Measurements from ENCODE around the gene CAPN9. TPM values are rescaled to one million over a fixed set of nuclear protein-coding genes. Genes with fewer than 3 reads are reported as not detected.
"Not testable (repeated sequence)": the region's sequence is repeated elsewhere in the genome, so short reads cannot be mapped to it uniquely, and the experiment has no call there.

The CAPN9 gene
- total RNA-seq, 1 experiment from 2014 or later = 0.10 TPM

DNA sequence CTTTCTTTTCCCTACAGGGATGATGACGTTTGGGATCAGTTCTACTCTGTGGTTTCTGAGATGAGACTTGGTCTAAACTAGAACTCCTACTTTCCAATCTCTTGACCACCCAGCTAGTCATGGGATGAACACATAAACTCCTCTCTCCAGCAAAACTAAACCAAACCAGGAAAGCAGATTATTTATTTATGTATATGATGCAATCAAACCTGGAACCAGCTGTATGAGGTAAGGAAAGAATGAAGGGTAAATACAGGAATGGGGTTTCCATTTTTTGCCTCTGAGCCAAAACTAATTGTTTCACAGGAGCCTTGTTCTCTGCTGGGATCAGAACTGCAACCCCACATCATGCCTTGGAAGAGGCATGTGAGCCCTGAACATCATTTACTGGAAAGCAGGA, 29.9 kb upstream of the CAPN9 start:
- no peak for DNase-seq
- Histone ChIP-seq H3K36me3 (replicated peaks; ENCODE audit: control insufficient read depth, insufficient read depth, low read length) (no peaks in the 10 kb centered on the region), H3K27me3 (ENCODE audit: control insufficient read depth, insufficient read depth, low read length) (no peaks in the 10 kb centered on the region), H3K4me3 (ENCODE audit: insufficient read depth, low read depth, low read length) (no peak overlapping the region)

DNA sequence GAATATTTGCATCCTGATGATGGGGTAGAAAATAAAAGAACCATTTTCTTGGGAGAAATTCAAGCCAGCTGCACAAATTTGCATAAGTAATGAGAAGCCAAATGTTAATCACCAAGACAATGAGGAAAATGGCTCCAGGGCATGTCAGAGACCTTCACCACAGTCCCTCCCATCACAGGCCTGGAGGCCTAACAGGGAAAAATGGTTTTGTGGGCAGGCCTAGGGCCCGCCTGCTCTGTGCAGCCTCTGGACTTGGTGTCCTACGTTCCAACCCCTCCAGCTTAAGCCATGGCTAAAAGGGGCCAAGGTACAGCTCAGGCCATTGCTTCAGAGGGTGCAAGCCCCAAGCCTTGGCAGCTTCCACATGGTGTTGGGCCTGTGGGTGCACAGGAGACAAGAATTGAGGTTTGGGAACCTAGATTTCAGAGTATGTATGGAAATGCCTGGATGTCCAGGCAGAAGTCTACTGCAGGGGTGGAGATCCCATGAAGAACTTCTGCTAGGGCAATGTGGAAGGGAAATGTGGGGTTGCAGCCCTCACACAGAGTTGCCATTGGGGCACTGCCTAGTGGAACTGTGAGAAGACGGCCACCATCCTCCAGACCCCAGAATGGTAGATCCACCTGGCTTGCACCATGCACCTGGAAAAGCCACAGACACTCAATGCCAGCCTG, 25.2 kb upstream of the CAPN9 start:
- not testable (repeated sequence) for H3K36me3 ChIP-seq (replicated peaks; ENCODE audit: control insufficient read depth, insufficient read depth, low read length); H3K27me3 ChIP-seq (ENCODE audit: control insufficient read depth, insufficient read depth, low read length)

GRCh38 chr1:230725256-230726012, 21.8 kb upstream of the CAPN9 start:
- DNase-seq = no peak
- H3K4me3 ChIP-seq (ENCODE audit: insufficient read depth, low read depth, low read length) = no peak overlapping the region
- no peaks in the 10 kb centered on the region for H3K36me3 ChIP-seq (replicated peaks; ENCODE audit: control insufficient read depth, insufficient read depth, low read length)
- H3K27me3 ChIP-seq (ENCODE audit: control insufficient read depth, insufficient read depth, low read length) = no peaks in the 10 kb centered on the region

More for the DNA sequence above, 25.2 kb upstream of the CAPN9 start:
- not testable (repeated sequence) for DNase-seq; H3K4me3 ChIP-seq (ENCODE audit: insufficient read depth, low read depth, low read length)

DNA sequence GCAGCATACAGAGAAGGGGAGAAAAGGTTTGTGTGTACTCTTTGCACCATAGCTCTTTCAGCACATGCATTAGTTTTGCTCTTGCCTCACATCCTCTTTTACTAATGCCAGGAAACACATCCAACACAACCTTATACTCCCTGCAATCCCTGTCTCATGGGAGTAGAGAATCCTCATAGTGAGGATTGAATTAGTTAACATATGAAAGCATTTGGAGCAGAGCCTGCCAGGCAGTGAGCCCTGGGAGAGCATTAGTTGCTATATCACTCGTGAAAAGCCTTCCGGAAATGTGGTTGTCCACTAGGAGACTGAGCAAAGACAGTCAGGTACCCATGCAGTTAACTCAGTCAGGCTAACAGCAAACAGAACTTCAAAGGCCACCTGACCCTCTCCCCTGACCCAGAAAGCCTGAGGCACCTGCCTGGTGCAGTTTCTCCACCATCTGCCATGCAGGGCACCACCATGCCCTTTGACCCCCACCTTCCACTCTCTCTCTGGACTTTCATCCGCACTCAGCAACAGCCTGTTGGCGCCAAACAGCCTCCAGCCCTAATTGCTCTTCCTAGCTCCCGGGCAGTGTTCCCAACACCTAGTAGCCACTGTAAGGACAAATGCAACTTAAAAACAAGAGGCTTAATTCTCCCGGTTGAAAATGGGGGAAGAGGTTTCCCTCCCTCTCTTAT, 18.3 kb upstream of the CAPN9 start:
- DNase-seq = peak; percentile 41
- Histone ChIP-seq H3K27me3 (ENCODE audit: control insufficient read depth, insufficient read depth, low read length) (no peaks in the 10 kb centered on the region), H3K4me3 (ENCODE audit: insufficient read depth, low read depth, low read length) (no peak overlapping the region), H3K36me3 (replicated peaks; ENCODE audit: control insufficient read depth, insufficient read depth, low read length) (no peaks in the 10 kb centered on the region)

DNA sequence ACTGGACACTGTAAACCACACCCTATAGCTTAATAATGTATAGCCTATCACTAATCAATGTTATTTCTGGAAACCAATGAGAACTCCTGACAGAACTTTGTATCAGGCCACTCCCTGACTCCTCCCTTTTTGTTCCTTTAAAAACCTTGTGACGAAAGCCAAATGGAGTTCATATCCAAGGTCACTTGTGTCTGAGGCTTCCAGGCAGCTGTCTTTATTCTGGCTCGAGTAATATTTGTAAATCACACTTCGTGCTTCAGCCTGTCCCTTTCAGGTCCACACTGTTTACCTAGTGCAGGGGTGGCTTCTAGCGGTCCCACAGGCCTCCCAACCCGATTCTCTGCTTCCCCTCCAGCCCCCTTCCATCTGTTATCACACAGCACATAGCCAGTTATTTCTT, 16.2 kb upstream of the CAPN9 start:
- no peak overlapping the region for H3K4me3 ChIP-seq (ENCODE audit: insufficient read depth, low read depth, low read length)
- no peaks in the 10 kb centered on the region for H3K36me3 ChIP-seq (replicated peaks; ENCODE audit: control insufficient read depth, insufficient read depth, low read length)
- no peaks in the 10 kb centered on the region for H3K27me3 ChIP-seq (ENCODE audit: control insufficient read depth, insufficient read depth, low read length)
- no peak for DNase-seq

- DNase-seq = no peak
- Histone ChIP-seq H3K4me3 (ENCODE audit: insufficient read depth, low read depth, low read length) (no peak overlapping the region), H3K36me3 (replicated peaks; ENCODE audit: control insufficient read depth, insufficient read depth, low read length) (no peaks in the 10 kb centered on the region), H3K27me3 (ENCODE audit: control insufficient read depth, insufficient read depth, low read length) (peaks cover 2% of the 10 kb centered on the region; the same call in 1 of the 2 replicates)
Measured at GRCh38 chr1:230735447-230735846, 11.7 kb upstream of the CAPN9 start.

GRCh38 chr1:230737622-230738262, 9.4 kb upstream of the CAPN9 start:
- DNase-seq = no peak
- Histone ChIP-seq H3K36me3 (replicated peaks; ENCODE audit: control insufficient read depth, insufficient read depth, low read length) (no peaks in the 10 kb centered on the region), H3K4me3 (ENCODE audit: insufficient read depth, low read depth, low read length) (no peak overlapping the region), H3K27me3 (ENCODE audit: control insufficient read depth, insufficient read depth, low read length) (peaks cover 2% of the 10 kb centered on the region; the same call in 1 of the 2 replicates)

DNA sequence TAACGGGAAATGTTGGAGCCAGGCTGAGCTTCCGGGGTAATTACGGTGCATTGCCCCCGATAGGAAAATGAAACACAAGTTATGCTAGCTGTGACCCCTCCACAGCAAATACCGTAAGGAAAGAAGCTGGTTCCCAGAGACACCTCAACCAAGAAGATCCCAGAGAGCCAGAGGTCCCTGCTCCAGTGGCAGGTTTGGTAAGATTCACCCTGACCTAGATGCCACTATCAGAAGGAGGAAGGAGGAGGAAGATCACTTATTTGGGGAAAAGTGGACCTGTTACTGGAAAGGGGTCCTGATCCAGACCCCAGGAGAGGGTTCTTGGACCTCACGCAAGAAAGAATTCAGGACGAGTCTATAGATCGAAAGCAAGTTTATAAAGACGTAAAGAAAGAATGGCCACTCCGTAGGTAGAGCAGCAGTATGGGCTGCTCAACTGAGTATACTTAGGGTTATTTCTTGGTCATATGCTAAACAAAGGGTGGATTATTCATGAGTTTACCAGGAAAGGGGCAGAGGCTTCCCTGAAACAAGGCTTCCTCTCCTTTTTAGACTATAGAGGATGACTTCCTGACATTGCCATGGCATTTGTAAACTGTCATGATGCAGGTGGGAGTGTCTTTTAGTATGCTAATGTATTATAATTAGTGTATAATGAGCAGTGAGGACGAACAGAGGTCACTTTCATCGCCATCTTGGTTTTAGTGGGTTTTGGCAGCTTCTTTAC, 7.5 kb upstream of the CAPN9 start:
- Histone ChIP-seq H3K27me3 (ENCODE audit: control insufficient read depth, insufficient read depth, low read length) (peaks cover 2% of the 10 kb centered on the region; the same call in 1 of the 2 replicates), H3K4me3 (ENCODE audit: insufficient read depth, low read depth, low read length) (no peak overlapping the region), H3K36me3 (replicated peaks; ENCODE audit: control insufficient read depth, insufficient read depth, low read length) (no peaks in the 10 kb centered on the region)
- DNase-seq = no peak

DNA sequence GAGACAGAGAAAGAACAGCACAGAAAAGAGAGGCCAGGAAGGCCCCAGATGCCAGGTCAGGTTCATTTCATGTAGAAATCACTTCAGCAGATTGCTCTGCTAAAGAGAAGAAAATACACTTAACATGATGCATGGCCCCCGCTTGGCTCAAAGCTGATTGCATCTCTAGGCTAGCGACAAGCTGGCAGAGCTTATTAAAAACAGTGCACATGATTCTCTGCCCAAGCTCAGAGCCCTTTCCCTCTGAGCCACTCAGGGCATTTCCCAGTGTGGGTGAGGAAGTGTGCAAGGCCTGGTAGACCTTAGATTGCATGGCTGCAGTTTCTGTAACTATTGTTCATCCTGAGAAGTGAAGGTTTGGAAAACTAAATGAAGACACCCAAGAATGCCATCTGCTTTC, 3.3 kb upstream of the CAPN9 start:
- H3K36me3 ChIP-seq (replicated peaks; ENCODE audit: control insufficient read depth, insufficient read depth, low read length) = no peaks in the 10 kb centered on the region
- no peak for DNase-seq
- H3K4me3 ChIP-seq (ENCODE audit: insufficient read depth, low read depth, low read length) = no peak overlapping the region
- H3K27me3 ChIP-seq (ENCODE audit: control insufficient read depth, insufficient read depth, low read length) = no peaks in the 10 kb centered on the region

GRCh38 chr1:230744382-230744781, 2.8 kb upstream of the CAPN9 start:
- H3K27me3 ChIP-seq (ENCODE audit: control insufficient read depth, insufficient read depth, low read length) = no peaks in the 10 kb centered on the region
- no peaks in the 10 kb centered on the region for H3K36me3 ChIP-seq (replicated peaks; ENCODE audit: control insufficient read depth, insufficient read depth, low read length)
- no peak for DNase-seq
- H3K4me3 ChIP-seq (ENCODE audit: insufficient read depth, low read depth, low read length) = no peak overlapping the region

DNA sequence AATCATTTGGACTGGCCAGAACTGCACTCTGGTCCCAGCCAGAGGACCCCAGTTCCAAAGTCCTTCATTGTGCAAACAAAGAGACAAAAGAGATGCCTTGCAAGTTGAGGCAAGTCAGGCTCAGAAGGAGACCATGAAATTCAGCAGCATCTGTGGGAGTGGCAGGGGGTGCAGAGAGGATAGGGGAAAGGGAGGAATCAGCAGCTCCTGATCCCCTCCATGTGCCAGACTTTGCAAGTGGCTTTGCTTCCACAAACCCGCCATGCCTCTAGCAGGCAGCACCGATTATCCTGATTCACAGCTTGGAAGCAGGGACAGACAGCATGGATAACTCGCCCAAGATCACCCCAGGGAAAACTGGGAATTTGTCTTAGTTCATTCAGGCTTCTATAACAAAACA, 2.1 kb upstream of the CAPN9 start:
- no peak for DNase-seq
- no peaks in the 10 kb centered on the region for H3K36me3 ChIP-seq (replicated peaks; ENCODE audit: control insufficient read depth, insufficient read depth, low read length)
- no peak overlapping the region for H3K4me3 ChIP-seq (ENCODE audit: insufficient read depth, low read depth, low read length)
- no peaks in the 10 kb centered on the region for H3K27me3 ChIP-seq (ENCODE audit: control insufficient read depth, insufficient read depth, low read length)

GRCh38 chr1:230746617-230747016, 571 bp upstream of the CAPN9 start:
- Histone ChIP-seq H3K36me3 (replicated peaks; ENCODE audit: control insufficient read depth, insufficient read depth, low read length) (no peaks in the 10 kb centered on the region), H3K4me3 (ENCODE audit: insufficient read depth, low read depth, low read length) (no peak overlapping the region), H3K27me3 (ENCODE audit: control insufficient read depth, insufficient read depth, low read length) (no peaks in the 10 kb centered on the region; the same call in 1 of the 2 replicates)
- no peak for DNase-seq

DNA sequence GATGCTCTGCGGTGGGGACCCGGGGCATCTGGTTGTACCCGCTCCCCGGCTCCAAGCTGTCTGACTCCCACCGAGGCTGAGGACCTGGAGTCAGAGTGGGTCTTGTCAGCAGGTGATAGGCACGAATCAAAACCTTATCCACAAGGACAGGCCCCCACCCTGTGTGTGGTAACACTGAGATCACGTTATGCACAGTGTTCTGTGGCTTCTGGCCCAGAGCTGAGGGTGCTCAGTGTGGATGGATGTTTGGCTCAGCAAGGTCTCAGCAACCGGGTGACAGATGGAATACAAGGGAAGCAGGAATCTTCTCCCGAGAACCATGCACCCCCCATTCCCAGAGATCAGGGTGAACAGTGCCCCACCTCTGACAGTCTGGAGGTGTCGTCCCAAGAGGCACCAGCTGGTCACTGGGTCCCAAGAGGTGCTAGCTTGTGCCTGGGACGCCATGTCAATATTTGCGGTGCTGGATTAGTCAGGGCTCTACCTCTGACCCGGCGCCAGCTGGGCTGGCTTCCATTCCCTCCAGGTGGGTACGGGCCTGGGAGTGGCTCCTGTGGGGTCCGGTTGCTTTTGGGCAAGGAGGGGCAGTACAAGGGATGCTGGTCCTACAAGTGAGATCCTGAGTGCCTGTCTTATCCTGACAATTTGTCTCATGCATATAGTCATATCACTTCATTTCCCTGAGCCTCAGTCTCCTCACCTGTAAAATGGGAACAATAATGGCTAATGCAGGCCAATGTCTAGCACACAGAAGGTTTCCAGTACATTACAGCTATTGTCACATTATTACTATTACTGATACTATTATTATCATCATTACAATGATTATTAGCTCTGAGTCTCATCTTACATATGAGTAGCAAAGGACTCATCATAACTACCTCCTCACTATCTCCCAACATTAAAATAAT, 957 bp downstream of the CAPN9 start:
- Histone ChIP-seq H3K36me3 (replicated peaks; ENCODE audit: control insufficient read depth, insufficient read depth, low read length) (no peaks in the 10 kb centered on the region), H3K4me3 (ENCODE audit: insufficient read depth, low read depth, low read length) (no peak overlapping the region), H3K27me3 (ENCODE audit: control insufficient read depth, insufficient read depth, low read length) (no peaks in the 10 kb centered on the region; the same call in 1 of the 2 replicates)
- no peak for DNase-seq

Measured in H7 (cell line).